GM19025 (cell line): ENCODE results near the gene RNF213.
"Not testable (repeated sequence)": the region's sequence is repeated elsewhere in the genome, so short reads cannot be mapped to it uniquely, and the experiment has no call there.

Source experiments
- ATAC-seq: cut with Tn5 transposase; IDR thresholded peaks from one replicate; pipeline ENCODE4 v1.9.1; 2021; ENCODE audit warnings: mild to moderate bottlenecking, low read depth, moderate library complexity; ENCODE audit not compliant: unreplicated experiment

RNF213 gene

DNA sequence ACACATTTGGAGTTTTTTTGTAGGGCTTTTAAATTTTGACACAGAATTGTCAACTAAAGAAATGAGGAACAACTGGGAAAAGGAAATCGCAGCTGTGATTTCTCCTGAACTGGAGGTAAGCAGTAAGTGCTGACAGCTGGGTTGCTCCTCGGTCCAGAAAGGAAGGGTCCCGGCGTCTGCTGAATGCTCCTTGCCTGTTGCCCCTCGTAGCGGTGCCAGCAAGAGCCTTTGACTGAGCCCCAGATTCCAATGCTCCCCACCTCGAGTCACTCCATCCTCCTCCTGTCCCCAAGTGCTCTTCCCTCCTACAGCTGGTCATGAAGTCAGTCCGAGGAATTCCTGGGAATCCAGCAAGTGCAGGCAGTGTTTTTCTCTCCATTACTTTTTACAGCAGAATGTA, 122.3 kb downstream of the RNF213 start:
- ATAC-seq = no peak

DNA sequence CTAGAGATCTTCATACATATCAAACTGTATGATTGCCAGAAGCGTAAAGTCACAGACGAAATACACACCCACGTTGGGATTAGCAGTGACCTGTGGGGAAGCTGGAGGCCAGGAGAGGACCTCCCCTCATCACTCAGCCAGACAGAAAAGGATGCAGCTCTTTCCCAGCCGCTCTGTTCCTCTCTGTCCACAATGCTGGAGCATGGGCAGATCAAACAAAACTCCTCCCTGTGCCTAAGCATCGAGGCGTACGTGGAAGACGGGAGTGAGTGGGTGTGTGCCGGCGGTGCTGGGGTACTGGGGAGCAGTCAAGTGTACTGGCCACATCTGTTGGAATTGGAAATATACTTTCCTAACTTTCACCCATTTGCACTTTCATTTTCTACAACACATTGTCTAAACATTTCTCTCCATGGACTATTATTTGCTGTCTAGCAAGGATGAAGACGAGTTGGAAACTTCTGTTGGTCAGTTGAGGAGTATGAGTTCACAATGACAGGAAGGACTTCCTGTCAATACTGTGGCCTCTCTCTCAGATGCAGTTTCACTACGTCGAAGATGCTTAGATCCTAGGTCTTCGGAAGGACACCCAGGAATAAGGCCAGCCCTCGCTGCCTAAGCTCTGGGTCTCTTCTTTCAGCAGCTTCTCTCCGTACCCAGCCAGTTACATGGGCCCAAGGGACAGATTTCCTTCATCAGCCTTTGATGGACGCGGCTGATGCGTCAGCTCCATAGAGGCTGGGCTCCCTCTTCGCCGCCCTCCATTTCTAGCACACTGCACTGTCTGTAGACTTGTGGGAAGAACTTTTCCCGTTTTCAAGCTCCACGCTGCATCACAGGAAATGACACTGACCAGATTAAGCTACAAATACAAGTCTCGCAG, 123.7 kb downstream of the RNF213 start:
- ATAC-seq = no peak

DNA sequence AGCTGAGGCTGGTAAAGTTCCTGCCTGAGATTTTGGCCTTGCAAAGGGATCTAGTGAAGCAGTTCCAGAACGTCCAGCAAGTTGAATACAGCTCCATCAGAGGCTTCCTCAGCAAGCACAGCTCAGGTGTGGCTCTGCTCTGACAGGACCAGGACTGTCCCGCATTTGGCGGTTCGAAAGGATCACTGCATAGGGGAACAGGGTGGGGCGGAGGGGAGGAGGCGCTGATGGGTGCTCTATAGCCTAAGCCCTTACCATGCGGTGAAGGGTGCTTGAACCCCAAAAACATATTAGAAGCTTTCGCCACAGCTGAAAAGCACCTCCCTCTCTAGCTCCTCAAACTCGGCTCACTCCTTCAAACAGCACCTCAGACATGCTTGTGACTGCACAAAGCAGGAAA, 124.4 kb downstream of the RNF213 start:
- no peak for ATAC-seq

DNA sequence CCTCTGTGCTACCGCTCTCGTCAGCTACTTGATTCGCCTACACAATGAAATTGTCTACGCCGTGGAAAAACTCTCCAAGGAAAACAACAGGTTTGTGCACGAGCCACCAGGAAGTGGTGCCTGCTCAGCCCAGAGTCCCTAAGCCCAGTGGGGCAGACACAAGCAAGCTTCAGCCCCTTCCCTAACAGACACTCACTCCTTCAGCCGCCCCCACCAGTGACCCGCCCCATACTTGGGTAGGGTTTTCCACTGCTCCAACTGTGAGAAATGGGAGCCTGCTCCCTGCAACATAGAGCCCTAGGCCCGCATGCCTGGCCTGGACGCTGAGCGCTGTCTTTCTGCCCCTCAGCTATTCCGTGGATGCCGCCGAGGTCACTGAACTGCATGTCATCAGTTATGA, 125.7 kb downstream of the RNF213 start:
- no peak for ATAC-seq

DNA sequence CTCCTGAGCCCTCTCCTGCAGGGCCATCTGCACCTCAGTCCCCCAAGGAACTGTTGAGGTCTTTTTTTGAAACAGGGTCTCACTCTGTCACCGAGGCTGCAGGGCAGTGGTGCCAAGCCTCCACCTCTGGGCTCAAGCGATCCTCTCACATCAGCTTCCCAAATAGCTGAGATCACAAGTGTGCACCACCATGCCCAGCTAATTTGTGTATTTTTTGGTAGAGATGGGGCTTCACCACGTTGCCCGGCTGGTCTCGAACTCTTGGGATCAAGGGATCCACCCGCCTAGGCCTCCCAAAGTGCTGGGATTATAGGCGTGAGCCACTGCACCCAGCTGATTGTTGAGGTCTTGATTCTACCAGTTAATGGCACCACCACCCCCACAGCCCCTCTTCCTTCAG, 126.4 kb downstream of the RNF213 start:
- no peak for ATAC-seq

DNA sequence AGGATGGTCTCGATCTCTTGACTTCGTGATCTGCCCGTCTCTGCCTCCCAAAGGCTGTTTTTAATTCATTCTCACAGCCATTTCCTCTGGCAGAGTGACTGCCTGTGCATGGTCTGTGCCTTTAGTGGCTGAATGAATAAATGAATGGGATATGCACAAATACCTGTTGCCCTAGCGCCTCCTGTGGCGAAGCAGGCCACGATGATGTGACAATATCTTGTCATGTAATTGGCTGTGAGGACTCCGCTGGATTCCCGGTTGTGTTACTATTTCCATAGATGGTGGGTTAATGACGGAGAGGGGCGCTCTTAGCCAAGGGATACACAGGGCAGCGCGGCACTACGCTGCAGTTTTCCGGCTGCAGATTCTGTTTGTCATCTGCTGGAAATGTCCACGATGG, 127.5 kb downstream of the RNF213 start:
- no peak for ATAC-seq

DNA sequence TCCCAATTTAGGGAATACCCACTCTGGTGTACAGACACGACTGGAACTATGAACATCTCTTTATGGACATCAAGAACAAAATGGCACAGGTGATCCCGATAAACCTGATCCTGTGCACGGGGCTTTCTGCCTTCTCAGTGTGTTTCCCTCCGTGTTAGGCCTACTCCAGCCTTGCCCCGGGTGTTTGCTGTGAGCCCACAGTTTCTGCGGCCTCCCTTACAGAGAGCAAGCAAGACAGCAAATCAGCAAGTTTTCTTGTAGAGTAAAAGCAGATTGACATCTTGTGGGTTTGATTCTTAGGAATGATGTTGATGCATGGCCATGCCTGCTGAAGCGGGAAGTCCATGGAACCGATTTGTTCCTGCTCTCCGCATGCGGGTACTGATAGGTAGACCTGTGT, 127.9 kb downstream of the RNF213 start:
- ATAC-seq = no peak

DNA sequence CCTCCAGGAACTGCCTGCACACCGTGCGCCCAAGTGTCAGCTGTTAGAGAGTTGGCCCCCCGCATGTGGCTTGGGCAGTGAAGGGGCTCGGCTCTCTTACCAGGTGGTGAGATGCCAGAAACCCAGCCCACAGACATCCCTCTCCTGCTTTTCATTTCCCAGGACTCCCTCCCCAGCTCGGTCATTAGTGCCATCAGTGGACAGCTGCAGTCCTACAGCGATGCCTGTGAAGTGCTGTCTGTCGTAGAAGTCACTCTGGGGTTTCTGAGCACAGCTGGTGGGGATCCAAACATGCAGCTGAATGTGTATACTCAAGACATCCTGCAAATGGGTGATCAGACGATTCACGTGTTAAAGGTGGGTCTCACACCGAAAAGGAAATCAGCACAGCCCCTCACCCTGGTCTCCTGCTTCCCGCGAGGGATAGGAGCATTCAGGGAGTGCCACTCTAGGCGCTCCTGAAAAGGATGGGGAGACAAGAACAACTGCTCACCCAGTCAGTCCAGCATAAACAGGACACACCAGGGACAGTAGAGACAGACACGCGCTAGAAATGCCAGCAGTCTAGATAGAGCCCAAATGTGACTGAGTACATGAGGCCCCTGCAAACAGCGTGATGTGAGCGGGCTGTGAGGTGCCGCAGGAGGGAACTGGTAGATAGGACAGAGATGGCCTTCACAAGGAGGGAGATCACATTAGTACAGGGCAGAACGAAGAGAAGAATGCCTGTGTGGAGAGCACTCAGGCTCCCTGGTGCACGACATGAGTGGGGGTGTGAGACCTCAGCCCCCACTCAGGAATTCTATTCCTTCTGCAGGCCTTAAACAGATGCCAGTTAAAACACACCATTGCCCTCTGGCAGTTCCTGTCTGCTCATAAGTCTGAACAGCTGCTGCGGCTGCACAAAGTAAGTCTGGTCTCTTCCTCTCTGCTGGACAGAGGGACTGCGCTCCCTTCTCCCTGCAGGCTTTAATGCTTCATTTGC, 128.7 kb downstream of the RNF213 start:
- ATAC-seq = no peak

DNA sequence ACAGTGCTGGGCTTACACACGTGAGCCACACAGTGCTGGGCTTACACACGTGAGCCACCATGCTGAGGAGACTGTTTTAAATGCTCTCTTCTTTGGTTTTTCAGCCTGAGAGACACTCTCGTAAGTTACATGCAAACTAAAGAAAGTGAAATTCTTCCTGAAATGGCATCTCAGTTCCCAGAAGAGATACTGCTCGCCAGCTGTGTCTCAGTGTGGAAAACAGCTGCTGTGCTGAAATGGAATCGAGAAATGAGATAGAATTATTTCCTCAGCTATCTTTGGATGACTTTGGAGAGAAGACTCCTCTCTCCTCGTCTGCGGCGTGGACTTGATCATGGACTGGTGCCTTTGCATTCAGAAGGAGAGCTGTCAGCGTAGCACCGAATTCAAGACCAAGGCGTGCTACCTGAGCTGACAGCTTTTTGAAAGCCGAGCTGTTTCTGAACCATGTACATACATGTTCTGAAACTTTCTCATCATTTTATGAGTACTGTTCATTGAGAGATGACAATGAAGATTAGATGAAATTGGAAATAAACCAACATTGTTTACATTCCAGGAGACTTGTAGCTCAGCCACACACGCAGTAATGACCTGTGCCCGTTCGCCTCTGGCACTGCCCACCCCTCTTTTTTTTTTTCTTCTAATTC, 132.7 kb downstream of the RNF213 start:
- ATAC-seq = no peak

DNA sequence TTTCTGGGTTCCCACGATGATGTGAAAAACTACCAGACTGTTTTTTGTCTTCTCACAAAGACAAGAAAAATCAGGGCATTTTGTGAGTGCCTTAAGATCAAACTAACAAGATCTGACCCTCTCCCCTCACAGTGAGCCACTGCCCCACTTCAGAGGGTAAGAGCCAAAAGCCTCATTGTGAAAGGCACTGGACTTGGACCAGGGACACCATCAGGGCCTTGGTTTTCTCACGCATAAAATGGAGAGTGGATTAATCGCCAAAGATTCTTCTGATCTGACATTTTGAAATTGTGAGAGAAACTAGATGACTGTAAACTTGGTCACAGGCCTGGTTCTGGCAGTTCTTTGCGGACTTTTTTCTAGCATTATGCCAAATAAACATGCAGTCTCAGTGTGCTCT, 133.3 kb downstream of the RNF213 start:
- ATAC-seq = no peak

DNA sequence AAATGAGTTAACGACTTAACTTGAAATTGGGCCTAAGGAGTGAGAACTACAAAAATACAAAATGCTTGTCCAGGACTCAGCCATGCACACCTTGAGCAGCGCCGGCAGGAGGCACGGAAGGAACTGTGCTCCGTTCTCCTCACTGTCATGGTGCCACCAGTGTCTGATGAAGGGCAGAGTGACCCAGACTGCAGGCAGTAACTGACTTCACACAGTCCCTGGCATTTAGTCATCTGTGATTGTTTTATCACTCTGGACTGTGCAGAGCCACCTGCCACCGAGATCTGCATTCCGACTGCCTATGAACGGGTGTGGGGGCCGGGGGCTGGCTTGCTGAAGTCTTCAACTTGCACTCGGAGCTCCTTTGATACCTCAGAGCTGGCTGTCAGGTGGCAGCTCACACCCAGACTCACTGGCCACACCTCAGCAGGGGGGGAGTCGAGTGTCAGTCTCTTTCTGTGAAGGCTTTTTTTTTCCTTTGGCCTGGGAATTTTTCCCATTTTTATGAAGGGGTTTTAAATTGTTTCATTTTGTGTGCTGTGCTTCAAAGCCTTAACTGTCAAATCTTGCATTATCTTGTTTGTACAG, 134.1 kb downstream of the RNF213 start:
- no peak for ATAC-seq

DNA sequence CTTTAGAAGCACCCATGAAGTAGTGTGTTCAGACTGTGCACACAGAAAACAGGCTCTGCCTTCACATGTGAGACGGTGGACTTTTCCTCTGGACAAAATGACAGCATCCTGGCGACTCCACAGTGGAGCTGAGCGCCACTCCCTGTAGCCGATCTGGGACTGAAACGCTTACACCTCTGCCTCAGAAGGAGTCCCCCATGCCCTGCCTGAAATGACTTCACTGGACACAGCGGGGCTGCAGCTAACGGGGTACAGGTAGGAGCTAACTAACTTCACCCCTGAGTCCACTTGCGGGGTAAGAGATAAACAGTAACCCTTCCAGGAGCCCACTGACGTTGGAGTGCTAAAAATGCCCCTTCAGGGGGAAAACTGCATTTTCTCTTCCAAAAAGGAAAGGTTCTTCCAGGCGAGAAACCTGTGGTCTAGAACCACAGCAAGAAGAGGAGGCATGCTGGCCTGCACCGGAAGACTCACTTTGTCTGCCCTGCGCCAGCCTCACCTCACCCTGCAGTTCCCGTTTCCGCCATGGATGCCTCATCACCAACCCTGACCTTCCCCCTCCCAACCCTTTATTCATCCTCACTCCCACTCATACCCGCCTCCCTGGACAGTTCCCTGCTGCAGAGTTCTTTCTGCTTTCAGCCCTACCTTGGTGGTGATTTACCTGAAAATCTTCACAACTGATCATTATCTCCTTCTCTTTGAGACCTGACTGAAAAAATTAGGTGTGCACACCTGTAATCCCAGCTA, 134.9 kb downstream of the RNF213 start:
- ATAC-seq = no peak

DNA sequence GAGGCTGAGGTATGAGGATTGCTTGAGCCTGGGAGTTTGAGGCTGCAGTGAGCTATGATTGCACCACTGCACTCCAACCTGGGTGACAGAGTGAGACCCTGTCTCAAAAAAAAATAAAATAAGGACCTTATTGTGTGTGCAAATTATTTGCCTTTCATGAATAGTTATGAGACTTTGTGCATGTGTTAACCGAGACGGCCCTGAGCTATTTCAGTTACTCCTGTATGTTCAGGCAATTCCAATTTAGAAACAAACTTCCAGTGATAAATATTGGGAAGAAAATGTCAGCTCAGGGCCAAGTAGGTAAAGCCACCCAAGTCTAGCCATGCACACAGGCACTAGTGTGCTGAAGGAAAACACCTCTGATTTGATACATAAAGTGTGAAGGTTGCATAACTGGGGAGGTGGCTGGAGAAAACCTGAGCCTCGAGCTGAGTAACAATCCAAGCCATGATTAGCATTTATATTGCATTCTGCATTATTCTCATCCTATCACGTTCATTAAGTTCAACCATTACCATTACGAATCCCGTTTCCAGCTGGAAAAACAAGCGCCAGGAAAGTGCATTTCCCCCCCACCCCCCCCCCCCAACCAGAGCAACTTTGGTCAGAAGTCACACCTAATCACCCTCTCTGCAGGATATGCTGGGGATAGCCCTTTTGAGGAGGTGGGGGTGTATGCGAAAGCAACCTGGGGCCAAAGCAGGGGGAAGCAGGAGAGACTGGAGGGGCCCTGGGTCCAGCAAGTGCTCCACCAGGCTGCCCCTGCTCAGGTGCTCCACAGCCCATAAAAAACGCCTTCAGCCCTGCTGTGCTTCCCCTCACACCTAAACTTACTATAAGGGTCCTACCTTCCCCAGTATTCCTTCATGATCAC, 135.7 kb downstream of the RNF213 start:
- ATAC-seq = no peak

DNA sequence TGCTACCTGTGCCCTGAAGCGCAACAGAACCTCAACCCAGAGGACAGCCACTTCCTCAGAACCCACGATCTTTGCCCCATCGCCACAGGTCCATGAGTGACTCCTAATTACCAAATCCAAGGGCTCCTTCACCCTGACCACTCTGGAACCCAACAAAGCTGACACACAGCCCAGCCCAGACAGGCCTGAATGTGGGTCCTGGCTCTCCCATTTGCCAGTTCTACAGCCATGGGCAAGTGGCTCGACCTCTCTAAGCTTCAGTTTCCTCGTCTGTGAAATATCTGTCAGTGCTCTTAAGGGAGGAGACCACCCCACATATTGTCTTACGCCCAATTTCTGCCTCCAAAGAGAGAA, 136.4 kb downstream of the RNF213 start:
- no peak for ATAC-seq

DNA sequence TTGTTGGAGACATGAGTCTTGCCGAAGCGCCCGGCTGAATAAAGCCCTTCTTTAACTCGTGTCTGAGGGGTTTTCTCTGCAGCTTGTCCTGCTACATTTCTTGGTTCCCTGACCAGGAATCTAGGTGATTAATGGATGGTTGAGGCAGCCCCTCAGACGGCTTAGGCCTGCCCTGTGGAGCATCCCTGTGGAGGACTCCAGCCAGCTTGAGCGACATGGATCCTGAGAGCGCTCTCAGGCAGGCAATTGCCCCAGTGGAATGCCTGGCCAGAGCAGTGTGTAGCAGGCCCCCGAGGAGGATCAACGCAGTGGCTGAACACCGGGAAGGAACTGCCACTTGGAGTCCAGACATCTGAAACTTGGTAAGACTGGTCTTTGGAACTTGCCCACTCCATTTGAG, 137.0 kb downstream of the RNF213 start:
- no peak for ATAC-seq

DNA sequence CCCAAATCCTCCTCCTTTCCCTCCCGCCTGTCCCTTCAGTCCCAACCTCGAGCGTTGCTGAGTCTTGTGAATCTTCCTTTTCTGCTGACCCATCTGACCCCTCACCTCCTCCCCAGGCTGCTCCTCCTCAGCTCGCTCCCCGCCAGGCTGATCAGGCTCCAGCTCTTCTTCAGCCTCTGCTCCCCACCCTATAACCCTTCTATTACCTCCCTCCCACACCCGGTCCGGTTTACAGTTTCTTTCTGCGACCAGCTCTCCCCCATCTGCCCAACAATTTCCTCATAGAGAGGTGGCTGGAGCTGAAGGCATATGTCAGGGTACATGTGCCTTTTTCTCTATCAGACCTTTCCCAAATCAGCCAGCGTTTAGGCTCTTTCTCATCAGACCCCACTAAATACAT, 140.4 kb downstream of the RNF213 start:
- ATAC-seq = not testable (repeated sequence)

DNA sequence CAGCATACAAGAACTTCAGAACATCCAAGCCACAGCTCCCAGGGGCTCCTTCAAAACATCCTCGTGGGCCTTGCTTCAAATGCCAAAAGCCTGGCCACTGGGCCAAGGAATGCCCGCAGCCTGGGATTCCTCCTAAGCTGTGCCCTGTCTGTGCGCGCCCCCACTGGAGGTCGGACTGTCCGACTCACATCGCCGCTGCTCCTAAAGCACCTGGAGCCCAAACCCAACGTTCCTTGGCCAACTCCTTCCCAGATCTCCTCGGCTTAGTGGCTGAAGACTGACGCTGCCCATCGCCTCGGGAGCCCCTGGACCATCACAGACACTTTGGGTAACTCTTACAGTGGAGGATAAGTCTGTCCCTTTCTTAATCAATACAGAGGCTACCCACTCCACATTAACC, 141.4 kb downstream of the RNF213 start:
- not testable (repeated sequence) for ATAC-seq

DNA sequence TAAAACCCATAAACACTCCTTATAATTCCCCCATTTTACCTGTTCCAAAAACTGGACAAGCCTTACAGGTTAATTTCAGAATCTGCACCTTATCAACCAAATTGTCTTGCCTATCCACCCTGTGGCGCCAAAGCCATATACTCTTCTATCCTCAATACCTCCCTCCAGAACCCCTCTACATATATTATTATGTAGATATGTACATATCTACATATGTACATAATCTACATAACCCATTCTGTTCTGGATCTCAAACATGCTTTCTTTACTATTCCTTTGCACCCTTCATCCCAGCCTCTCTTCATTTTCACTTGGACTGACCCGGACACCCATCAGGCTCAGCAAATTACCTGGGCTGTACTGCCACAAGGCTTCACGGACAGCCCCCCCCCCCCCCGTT, 142.3 kb downstream of the RNF213 start:
- no peak for ATAC-seq

DNA sequence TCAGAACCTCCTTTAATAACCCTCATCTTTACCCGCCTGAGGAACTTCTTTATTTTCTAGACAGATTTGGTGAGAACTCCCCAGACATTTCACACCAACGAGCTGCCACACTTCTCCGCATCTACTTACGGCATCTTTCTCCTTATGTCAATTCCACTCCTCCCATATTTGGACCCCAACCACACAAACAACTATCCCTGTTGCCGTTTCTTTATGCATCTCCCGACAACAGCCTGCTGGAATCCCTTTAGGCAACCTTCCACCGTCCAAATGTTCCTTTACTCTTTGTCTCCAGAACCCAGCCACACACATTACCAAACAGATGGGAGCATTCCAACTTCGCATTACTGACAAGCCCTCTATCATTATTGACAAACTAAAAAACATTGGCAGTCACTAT, 145.5 kb downstream of the RNF213 start:
- ATAC-seq = no peak
